ENCODE measurements around the gene POU2F1.

- TF ChIP-seq, protein P1, sequence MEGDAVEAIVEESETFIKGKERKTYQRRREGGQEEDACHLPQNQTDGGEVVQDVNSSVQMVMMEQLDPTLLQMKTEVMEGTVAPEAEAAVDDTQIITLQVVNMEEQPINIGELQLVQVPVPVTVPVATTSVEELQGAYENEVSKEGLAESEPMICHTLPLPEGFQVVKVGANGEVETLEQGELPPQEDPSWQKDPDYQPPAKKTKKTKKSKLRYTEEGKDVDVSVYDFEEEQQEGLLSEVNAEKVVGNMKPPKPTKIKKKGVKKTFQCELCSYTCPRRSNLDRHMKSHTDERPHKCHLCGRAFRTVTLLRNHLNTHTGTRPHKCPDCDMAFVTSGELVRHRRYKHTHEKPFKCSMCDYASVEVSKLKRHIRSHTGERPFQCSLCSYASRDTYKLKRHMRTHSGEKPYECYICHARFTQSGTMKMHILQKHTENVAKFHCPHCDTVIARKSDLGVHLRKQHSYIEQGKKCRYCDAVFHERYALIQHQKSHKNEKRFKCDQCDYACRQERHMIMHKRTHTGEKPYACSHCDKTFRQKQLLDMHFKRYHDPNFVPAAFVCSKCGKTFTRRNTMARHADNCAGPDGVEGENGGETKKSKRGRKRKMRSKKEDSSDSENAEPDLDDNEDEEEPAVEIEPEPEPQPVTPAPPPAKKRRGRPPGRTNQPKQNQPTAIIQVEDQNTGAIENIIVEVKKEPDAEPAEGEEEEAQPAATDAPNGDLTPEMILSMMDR (conservative IDR thresholded peaks at IDR 0.05; ENCODE audit: low read depth, low read length): no peak; the same call in 1 of the 2 replicates
- TF ChIP-seq EZH2 (IDR thresholded peaks at IDR 0.05; ENCODE audit: borderline replicate concordance, low read depth, low read length, poor library complexity, severe bottlenecking): no peak
Measured at GRCh38 chr1:167409183-167409582, 188.5 kb downstream of the POU2F1 start.
